Stimulated activated CD4-positive, alpha-beta T cell treated with anti-CD3 and anti-CD28 coated beads, Interleukin-4, amount 100 ng/mL, for 24 hours (primary cell): ENCODE measurements around the gene COL5A1.
"Not testable (repeated sequence)": the region's sequence is repeated elsewhere in the genome, so short reads cannot be mapped to it uniquely, and the experiment has no call there.

Experiments
- DNase-seq: peaks from one replicate; pipeline ENCODE4 v3.0.0-alpha.2; 2020

Gene COL5A1

DNA sequence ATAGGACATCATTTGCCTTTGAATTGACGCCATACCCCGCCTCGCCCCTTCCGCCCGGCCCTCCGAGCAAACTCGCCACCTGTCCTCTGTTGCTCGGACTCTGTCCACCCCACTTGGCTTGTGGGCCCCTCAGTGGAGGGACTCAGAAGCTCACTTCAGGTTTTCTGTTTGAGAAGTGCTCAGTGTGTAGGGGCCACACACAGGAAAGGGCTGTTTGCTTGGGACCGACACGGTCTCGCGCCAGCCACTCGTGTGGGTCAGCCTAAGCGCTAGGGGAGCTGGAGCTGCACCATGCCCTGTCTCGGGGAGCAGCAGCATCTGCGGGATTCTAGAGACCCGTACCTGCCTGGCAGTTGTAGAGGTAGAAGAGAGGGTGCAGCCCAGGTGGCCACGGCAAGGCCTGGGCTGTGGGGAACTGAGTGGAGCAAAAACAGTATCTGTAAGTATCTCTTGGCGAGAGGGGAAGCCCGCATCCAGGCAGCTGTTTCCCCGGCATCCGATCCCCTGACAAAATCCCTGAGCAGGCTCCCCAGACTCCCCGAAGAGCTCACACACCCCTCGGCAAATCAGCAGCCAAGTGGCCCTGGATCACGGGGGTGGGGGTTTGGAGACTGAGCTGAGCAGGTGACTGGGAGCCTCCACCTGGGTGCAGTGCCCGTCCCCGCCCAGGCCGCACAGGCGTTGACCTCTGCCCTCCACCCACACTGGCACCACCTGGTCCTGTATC, 52.2 kb downstream of the COL5A1 start:
- DNase-seq: no peak

DNA sequence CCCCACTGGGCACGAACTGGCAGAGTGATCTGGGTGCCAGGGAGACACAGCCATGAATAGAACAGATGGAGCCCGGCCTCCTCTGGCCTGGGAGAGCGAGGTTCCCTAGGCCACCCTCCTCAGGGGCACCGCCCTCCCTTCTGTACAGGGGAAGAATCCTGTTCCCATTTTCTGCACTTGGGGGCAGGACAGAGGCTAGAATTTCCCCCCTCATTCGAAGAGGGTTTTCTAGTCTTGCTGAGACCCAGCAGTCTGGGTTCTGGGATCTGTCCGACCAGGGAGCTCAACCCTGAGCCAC, 52.7 kb downstream of the COL5A1 start:
- DNase-seq: no peak

DNA sequence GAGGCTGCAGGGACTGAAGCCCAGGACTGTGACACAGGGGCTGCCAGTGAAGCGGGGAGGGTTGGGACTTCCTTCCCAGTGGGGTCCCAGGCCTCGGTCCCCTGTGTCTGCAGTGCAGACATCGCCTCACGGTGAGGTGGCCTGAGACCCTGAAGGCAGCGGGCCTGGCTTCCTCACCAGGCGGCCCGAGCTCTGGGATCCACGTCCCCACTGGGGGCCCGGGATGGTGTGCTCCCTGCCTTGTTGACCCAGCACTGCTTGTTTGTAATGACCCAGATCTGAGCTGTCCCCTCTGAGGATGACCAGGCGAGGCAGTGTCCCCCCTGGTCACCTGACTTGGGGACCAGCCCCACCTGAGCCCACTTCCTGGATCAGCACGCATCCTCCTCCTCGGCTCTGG, 53.1 kb downstream of the COL5A1 start:
- DNase-seq: no peak

DNA sequence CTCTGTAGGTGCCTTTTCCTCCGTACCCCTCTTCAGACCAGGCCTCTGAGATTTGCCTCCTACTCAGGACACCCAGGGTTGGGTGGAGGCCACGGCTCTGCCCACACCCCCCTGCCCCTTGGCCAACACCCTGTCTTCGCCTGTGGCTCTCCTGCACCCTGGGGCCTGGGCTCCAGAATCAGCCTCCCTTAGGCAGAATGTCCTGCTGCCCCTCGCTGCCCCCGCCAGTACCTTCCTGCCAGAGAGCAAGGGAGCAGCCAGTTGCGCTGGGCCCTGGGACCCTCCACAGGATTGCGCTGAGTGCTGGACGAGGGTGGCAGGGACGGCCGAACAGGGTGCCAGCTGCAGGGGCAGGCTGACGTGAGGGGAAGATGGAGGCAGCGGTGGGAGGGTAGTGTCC, 53.5 kb downstream of the COL5A1 start:
- DNase-seq: no peak

DNA sequence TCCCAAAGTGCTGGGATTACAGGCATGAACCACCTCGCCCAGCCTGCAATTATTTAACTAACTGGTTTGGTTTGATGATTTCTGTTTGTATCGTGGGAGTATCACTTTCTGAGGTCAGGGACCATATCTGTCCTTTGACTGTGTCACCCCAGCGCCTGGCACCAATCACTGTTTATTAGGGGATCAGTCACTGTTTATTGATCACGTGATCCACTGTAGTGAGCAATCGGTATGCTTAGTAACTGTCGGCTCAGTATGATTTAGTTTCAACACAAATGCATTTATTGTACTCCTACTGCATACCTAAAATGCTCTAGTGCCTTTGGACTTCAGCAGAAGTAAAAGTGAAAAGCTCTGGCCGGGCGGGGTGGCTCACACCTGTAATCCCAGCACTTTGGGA, 54.8 kb downstream of the COL5A1 start:
- DNase-seq: no peak

DNA sequence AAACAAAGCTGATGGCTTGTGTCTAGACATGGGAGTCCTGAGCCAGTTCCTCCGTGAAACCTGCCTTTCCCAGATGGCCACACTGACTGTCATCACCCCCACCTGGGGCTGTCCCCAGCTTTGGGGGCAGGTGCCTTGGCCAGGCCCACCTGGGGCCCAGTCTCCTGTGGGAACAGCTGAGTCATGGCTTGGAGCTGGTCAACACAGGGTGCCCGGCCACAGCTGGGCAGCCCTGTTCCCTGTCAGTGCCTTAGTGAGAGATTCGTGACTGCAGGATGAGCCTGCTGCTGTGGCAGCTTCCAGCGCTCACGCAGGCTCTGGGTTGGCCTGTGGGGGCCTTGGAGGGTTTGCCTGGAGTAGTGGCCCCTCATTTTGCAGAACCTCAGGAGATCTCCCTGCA, 56.5 kb downstream of the COL5A1 start:
- no peak for DNase-seq

DNA sequence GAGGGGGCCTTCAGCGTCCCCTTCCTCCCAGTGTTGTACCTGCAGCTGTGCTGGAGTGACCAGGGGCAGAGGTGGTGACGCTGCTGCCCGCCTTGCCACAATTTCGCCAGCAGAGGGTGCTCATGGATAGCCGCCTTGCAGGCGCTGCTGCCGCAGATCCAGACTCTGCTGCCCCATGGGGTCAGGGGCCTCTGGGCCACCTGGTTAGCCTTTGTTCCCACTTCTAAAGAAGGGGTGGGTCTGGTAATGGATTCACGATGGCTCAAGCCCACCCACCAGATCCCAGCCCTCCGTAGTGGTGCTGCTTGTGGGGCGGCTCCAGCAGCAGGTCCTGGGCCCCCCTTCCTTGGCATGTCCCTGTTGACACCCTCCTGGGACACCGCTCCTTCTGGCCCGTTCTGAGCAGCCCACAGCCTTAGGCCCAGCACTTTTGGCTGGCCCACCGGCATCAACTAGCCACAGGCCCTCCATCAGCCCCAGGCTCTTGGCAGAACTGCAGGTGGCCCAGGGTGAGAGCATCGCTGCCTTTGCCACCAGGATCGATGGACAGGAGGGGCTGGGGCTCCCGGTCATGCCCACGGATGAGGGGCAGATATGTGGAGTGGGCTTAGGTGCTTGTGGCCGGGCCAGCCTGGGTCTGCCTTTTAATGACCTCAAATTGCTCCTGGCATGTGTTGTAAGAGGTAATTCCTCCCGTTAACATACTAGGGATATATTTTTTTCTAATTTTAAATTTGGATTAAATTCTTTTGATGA, 57.2 kb downstream of the COL5A1 start:
- DNase-seq: peak; percentile 50

DNA sequence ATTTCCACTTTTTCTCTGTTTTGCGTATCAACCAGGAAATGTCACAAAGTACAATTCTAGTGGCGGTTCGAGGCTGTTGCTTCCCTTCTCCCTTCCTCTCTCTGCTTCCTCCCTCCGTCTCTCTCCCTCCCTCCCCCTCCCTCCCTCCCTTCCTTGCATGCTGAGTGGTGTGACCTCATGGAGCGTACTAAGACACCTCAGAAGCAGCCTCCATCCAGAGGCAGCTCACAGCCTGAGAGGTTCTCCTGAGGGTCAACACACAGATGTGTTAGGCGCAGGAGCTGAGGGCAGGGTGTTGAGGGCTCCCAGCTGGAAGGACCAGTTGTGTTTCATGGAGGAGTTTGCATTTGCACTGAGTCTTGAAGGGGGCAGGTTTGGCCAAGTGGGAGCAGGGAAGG, 57.7 kb downstream of the COL5A1 start:
- no peak for DNase-seq

DNA sequence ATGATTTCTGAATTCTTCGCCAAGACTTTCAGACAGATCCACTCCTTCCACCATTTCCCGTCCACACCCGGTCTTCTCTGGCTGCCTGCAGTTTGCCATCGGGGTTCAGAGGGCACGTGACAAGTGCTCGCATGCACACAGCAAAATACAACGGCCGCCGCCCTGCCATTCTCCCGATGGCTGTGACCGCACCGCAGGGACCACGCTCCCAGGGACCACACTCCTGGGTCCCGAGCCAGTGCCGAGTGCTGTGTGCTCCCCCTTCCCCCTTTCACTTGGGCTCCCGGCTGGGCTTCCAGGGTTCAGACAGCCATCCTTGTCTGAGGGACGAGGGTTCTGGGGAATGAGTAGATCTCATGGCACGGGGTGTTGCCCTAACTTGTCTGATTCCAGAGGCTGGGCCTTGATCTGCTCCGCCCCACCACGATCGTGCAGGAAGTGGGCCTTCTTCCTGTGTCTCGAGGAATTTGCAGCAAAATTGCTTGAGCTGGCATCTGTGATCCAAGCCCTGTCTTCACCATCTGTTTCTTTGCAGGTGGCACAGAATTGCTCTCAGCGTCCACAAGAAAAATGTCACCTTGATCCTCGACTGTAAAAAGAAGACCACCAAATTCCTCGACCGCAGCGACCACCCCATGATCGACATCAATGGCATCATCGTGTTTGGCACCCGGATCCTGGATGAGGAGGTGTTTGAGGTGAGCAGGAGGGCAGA, 59.2 kb downstream of the COL5A1 start:
- no peak for DNase-seq

DNA sequence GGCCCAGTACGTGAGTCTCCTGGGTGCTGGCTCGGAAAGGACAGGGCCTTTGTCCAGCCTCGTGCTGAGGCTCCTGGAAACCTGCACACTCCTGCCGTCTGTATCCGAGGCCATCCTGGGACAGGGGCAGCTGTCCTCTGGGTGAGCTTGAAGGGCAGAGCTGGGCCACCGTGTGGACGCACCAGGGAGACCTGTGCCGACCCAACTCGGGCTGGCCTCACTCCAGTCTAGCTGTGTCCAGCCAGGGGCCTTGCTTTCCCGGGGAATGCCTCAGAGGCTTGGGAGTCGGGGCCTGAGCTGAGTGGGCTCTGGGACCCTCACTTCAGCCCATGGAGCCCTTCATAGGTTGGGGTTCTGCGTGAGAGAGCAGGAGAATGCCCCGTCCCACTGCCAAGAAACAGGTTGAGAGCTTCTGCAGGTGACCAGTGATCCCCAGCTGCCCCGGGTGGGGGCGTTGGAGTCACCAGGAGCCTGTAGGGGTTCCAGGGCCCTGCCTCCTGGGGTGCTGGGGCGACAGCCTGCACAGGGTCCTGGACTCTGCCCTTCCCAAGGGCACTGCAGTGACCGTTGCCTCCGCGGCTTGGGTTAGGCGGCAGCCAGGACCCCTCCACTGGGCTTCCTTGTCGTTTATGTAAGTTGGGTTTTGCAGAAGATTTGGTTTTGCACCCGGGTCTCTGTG, 60.1 kb downstream of the COL5A1 start:
- no peak for DNase-seq

DNA sequence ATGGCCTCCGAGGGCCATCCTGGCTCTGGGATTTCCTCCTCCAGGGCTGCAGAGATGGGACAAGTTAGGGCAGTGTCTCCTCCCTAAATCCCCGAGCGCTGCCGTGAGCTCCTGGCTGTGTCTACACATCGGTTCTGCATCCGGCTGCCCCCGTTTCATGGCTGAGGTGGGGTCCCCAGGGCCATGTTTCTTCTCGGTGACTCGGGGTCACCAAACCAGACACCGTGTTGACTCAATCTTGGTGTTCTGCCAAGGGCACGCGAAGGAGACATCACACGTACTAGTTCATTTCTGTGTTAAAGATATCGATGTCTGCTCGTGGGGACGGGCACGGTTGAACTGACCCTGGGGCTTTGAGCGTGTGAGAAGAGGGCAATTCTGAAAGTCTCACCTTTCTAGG, 60.7 kb downstream of the COL5A1 start:
- DNase-seq: no peak

DNA sequence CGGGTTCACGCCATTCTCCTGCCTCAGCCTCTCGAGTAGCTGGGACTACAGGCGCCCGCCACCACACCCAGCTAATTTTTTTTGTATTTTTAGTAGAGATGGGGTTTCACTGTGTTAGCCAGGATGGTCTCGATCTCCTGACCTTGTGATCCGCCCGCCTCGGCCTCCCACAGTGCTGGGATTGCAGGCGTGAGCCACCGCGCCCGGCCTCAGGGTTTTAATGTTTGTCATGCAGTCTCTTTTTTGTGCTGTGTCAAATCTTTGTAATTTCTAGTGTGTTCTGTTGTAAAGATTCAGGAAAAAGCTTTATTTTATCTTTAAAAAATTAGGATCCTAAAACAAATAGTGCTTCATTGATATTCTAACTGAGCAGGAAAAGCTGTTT, 62.1 kb downstream of the COL5A1 start:
- DNase-seq: not testable (repeated sequence)

DNA sequence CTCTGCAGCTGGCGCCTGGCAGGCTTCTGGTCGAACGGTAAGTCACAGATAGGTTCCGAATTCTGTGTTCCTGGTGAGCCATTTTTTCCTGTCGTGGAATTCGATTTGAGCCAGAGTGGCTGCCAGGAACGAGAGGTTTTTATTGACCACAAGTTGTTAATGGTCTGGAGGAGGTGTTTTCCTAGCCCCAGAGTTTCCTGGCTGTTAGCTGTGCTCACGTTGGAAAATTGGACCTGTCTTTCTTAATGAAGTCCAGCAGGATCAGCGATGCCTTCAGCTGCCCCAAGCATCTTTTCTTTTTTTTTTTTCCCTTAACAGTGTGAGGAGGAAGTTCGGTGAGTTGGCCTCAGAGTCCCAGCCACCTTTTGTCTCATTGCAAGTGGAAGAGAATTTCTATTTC, 62.9 kb downstream of the COL5A1 start:
- no peak for DNase-seq

DNA sequence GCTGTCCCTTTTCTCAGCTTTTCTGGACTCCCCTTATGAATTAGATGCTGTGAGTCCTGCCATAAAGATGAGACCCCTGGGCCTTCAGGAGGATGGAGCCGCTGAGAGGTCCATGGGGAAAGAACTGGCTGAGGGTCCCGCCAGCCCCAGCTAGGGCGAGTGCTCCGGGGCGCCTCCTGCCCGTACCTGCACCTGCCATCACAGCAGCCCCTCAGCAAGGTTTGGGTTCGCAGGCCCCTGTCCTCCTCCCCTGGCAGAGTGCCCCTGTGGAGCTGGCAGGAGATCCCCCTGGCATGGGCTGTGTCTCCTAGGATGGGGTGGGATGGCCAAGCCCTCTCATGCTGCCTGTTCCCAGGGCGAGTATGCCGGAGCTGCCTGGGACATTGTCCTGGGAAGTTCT, 64.2 kb downstream of the COL5A1 start:
- no peak for DNase-seq

DNA sequence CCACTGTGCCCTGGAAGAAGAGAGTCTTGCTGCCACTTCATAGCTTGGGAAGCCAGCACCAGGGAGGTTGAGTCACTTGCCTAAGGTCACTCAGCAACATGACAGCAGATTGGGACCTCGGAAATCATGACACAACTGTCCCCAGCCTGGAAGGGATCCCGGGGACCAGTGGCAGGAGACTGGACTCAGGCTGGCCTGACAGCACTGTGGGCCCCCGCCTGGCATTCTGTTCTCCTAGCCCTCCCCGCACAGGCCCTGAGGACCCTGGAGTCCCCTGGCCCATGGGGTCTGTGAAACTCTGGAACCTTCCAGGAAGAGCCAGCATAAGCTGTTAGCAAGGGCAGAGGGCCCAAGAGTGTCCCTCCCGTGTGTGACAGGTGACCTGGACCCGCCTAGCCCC, 64.9 kb downstream of the COL5A1 start:
- no peak for DNase-seq

DNA sequence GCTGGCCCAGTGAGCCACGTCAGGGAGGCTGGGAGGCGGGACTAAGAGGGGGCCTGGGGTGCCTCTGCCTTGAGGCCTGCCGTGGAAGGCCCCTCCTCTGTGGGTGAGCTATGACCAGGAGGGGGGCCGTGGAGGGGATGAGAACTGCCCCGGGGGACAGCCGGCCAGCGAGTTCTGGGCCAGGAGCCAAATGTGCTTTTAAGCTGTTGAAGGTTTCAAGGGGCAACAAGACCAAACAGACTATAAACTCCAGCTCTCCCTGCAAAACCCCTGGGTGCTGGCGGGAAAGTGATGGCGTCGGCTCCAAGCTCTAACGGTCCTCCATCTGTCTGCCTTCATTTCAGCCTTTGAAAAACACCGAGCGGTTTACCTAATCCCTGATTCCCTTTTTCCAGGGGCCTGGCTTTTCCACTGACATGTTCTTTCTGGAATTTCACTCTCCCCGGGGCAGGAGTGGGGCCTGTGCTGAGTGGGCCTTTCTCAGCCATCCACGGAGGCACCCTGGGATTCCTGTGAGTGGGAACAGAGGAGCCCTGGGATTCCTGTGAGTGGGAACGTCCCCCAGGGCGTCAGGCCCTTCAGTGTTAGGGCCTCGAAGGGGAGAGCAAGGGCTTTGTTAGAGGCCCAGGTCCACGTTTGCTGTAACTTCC, 65.6 kb downstream of the COL5A1 start:
- DNase-seq: no peak

DNA sequence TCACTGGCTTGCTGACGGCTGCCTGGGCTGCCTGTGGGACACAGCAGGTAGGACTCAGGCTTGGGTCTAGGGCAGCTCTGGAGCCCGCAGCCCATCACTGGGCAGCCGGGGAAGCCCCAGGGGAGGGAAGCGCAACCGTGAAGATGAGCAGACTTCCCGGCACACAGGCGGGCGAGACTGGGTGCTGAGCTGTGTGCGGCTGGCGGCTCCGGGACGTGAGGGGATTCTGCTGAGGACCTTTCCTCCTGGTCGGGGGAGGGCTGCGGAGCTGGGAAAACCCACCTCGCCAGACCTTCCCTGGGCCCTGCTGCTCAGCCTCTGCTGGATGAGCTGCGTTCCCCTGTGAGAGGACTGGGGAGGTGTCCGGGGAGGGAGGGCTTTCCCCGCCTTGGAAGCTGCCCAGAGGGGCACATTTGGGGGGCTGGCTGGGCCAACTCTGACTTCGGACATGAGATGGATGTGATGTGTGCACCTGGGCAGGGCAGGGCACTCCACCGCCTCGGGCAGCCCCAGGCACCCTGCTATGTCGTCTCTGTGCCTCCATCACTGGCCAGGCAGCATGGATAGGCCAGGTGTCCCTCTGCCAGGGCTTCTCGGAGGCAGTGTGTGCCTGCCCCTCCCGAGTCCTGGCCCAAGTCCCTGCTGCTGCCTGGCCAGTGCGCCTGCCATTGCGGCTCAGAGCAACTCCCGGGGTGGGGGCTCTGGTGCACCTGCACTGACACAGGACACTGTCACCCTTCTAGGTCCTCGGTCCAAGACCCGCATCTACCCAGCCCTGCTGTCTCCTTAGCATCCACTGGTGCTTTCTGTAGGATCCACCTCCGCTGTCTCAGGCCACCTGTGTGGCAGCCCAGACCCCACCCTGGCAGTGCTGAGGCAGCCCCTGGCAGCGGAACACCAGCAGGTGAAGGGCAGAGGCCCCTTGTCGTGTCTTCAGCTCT, 66.4 kb downstream of the COL5A1 start:
- no peak for DNase-seq

DNA sequence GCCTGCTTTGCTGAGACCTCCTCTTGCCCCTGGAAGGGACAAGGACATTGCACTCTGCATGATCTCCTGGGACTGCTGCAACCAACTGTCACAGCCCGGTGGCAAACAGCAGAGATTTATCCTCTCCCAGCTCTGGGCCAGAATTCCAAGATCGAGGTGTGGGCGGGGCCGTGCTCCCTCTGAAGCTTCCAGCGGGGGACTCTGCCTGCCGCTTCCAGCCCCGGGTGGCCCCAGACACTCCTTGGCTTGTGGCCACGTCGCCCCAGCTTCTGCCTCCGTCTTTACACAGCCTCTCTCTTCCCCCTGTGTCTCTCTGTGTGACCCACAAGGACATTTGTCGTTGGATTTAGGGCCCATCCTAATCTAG, 67.1 kb downstream of the COL5A1 start:
- no peak for DNase-seq

DNA sequence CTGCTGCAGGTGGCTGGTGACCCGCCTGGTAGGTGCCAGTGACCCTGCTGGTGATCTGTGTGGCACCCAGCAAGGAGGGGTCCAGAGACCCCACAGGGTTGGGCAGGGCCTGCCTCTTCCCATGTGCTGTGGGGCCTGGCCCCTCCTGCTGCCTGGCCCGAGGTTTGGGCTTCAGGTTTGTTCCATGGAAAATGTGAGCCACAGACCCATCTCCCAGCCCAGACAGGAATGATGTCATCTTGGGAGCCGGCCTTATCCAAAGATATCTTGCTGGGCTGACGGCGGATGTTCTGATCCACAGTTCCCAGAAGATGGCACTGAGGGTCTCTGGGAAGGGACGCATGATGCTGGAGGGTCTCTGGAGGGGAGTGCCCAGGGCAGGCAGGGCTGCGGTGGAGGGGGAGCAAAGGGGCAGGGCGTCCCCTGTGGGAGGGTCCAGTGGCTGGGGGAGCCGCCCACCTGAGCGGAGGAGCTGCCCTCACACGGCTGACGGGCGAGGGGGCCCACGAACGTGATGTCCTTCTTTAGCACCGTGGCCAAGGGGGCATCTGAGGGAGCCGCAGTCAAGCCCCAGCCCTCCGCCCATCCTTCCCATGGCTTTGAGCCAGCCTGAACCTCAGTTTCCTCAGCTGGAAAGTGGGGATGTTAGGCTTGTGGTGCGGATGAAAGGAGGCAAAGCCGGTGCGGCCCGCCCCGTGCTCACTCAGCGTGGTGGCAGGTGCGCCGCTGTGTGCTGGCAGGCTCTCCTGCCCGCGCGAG, 68.1 kb downstream of the COL5A1 start:
- DNase-seq: no peak

DNA sequence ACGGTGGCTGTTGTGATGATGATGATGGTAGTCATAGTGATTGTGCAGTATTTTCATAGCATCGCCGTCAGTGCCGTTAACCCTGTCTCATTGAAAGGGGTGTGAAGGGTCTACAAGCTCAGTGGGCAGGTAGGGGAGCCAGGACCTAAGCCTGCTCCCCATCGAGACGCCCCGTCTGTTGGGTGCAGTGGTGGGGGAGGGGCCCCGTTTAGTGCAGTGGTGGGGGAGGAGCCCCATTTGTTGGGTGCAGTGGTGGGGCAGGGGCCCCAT, 68.6 kb downstream of the COL5A1 start:
- no peak for DNase-seq

DNA sequence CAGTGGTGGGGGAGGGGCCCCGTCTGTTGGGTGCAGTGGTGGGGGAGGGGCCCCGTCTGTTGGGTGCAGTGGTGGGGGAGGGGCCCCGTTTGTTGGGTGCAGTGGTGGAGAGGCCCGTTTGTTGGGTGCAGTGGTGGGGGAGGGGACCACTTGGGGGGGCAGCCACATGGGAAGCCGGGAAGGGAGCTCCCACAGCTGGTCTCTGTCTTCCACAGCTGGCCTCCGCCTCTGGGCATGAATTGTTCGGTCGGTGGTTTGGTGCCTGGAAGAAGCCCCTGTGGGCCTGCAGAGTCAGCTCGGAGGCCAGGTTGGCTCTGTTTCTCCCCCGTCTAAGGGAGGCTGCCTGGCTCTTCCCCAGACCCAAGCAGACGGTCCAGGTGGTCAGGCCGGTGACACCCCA, 69.3 kb downstream of the COL5A1 start:
- DNase-seq: no peak

DNA sequence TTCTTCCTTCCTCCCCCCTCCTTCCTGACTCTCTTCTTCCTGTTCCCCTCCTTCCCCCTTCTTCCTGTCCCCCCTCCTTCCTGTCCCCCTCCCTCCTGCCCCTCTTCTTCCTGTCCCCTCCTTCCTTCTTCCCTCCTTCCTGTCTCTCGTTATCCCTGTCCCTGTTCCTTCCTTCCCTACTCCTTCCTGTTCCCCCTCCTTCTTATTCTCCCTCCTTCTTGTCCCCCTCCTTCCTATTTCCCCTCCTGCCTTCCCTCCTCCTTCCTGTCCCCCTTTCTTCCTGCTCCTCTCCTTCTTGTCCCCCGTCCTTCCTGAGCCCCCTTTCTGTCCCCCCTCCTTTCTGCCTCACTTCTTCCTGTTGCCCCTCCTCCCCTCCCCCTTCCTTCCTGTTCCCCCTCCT, 70.6 kb downstream of the COL5A1 start:
- no peak for DNase-seq
